H1 (cell line): Measurements from ENCODE around the gene KLF5. TPM values are rescaled to one million over a fixed set of nuclear protein-coding genes. Genes with fewer than 3 reads are reported as not detected.

Experiments
- CHD7 ChIP-seq: fragments of 300-600 bp; sonication (generic); IDR thresholded peaks from 2 replicates; pipeline ENCODE4 v1.7.1; 2012; ENCODE audit warnings: low read length, moderate library complexity, mild to moderate bottlenecking, inconsistent platforms; ENCODE audit not compliant: insufficient replicate concordance
- SP4 ChIP-seq: IDR thresholded peaks from 2 replicates; pipeline ENCODE4 v1.6.1; 2012; ENCODE audit warnings: low read length, inconsistent platforms
- polyA plus RNA-seq, 7 experiments: library from polyadenylated mRNA; depleted of rRNA in 3 of 7; stranded (reverse) in 5 of 7; unstranded in 2 of 7; fragments of >200 nt in 5 of 7; fragments of 200-250 nt in 2 of 7; gene quantifications; 1 replicate in 5 of 7; 2 replicates in 1 of 7; 4 replicates in 1 of 7; pipeline versions ENCODE4 v1.2.1 to v1.2.3, GENCODE V29; 2011 to 2013; ENCODE audit warnings: missing spikeins in 2 of 7, mixed read lengths in 2 of 7
- total RNA-seq: library from RNA; stranded (reverse); fragmentation: NEBNext Ultra II Directional; extraction: Animal tissue kit (Norgen Biotek cat#: 25700); gene quantifications from 2 replicates; pipeline ENCODE4 v1.2.1, GENCODE V29; 2021

The KLF5 gene
- total and polyA plus RNA-seq, 2 of the 8 experiments (the other 6 are each of a cell fraction or from before 2014, with no cell fraction given) = 1.2 to 2.3 TPM

- TF ChIP-seq CHD7 (no peak), SP4 (no peak)
These were observed 11.8 kb downstream of the KLF5 start (continued) for GRCh38 chr13:73070451-73071098.
